ENCODE results near the gene RAB25. TPM values are rescaled to one million over a fixed set of nuclear protein-coding genes. Genes with fewer than 3 reads are reported as not detected.

Gene RAB25
- total and polyA plus RNA-seq, 2 of the 13 experiments (the other 11 are each of a cell fraction or from before 2014, with no cell fraction given): 0.20 to 0.22 TPM

DNA sequence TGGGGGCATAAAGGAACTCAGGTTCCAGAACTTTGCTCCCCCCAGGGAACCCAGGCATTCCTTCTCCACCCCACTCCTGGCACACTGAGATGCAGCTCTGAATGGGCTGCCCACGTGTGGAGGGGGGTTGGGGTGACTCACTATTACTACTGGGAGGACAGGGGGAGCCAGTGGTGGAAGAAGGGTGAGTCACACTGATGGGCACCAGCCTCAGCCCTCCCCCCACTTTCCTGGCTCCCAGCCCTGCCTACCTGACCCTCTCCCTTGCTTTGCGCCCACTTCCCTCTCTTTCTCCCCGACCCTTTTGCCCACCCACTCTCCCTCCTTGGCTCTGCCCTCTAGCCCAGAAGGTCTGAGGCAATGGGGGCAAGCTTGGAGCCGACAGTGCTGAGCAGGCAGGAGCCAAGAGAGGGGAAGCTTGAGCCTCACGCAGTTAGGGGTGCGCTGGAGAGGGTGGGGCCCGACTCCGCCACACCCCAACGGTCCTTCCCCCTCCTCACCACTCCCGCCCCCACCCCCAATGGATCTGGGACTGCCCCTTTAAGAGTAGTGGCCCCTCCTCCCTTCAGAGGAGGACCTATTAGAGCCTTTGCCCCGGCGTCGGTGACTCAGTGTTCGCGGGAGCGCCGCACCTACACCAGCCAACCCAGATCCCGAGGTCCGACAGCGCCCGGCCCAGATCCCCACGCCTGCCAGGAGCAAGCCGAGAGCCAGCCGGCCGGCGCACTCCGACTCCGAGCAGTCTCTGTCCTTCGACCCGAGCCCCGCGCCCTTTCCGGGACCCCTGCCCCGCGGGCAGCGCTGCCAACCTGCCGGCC is 53.4 kb downstream of the RAB25 start, which contains the start of gene LMNA:
LMNA (plus strand) TSS at position 611 of the 818 bp plus-strand sequence. CDS start 208 bp downstream, outside the sequence.
- 5% methylated on average over 5 of the region's 37 CpGs for WGBS (ENCODE audit: low lambda C conversion rate)
- no TSS peak for BruUV-seq (replicated peaks)
- H3K9me3 ChIP-seq (ENCODE audit: low read length): no peaks in the 10 kb centered on the region
- CTCF ChIA-PET (ENCODE audit: low intra/inter-chr PET ratio, low total read pairs): no interaction called here
- H3K36me3 ChIP-seq (replicated peaks in 1 of 2; ENCODE audit: control insufficient read depth in 1 of 2, insufficient read depth in 2 of 2, low read length in 2 of 2): no peaks in the 10 kb centered on the region
- peak within 1 kb of the TSS; percentile 80 for H3K4me2 ChIP-seq (ENCODE audit: low read depth, low read length)
- peaks cover 68% of the 10 kb centered on the region for H3K4me1 ChIP-seq (ENCODE audit: insufficient read depth, low read length)
- FAIRE-seq (no peak), ATAC-seq (peak; percentile 81), DNase-seq (ENCODE audit: low spot score) (peak; percentile 75)
- H2AFZ ChIP-seq (ENCODE audit: low read length): no peak within 1 kb of the TSS
- in situ Hi-C loops (cut with HindIII; ENCODE audit: extremely low pct_ligation_motif_present, low pct_unique_long_range_greater_than_20kb) (no loop called here), intact Hi-C loops (cut with micrococcal nuclease; ENCODE audit: unreplicated experiment) (loop anchor here (2.0 kb wide), 1 partner anchor 16 kb away; no protein-coding TSS in a partner anchor)
- peak within 1 kb of the TSS; percentile 81 for H3K27ac ChIP-seq (ENCODE audit: extremely low read length, insufficient read depth, low read length)
- H3K9ac ChIP-seq (ENCODE audit: insufficient read depth, low read depth, low read length): peak within 1 kb of the TSS; percentile 94
- peak within 1 kb of the TSS; percentile 78 to 92 (median 83) for H3K4me3 ChIP-seq (replicated peaks in 1 of 3; ENCODE audit: insufficient read depth in 1 of 3, low read depth in 2 of 3, low read length in 3 of 3)
- H3K79me2 ChIP-seq (ENCODE audit: insufficient read depth, low read length): peaks cover 43% of the 10 kb centered on the region
- peaks cover 6% of the 10 kb centered on the region; the same call in 1 of the 2 replicates for H4K20me1 ChIP-seq (ENCODE audit: insufficient read depth, low read length)
- POLR2A ChIA-PET: interaction anchor here (0.9 to 6.1 kb wide), 8 partner anchors 9 to 343 kb away, joined by 3 to 90 read pairs (median 8); no protein-coding TSS in a partner anchor
- no peaks in the 10 kb centered on the region; a peak in 1 of 5 replicates for H3K27me3 ChIP-seq (ENCODE audit: control insufficient read depth in 1 of 2, insufficient read depth in 2 of 2, low read length in 2 of 2)
- no peak for TF ChIP-seq ZNF263 (CRISPR knock-in tag; IDR thresholded peaks at IDR 0.05)
- TF ChIP-seq BRD4 (CRISPR knock-in tag; IDR thresholded peaks at IDR 0.05): no peak
- TF ChIP-seq POLR2A (IDR thresholded peaks at IDR 0.05; ENCODE audit: insufficient read depth in 1 of 2, low read depth in 2 of 2, low read length in 2 of 2): peak in 1 of 2 experiments; percentile 90; a peak in 2 of 4 replicates
- TF ChIP-seq, protein P1, sequence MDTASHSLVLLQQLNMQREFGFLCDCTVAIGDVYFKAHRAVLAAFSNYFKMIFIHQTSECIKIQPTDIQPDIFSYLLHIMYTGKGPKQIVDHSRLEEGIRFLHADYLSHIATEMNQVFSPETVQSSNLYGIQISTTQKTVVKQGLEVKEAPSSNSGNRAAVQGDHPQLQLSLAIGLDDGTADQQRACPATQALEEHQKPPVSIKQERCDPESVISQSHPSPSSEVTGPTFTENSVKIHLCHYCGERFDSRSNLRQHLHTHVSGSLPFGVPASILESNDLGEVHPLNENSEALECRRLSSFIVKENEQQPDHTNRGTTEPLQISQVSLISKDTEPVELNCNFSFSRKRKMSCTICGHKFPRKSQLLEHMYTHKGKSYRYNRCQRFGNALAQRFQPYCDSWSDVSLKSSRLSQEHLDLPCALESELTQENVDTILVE (CRISPR knock-in tag; IDR thresholded peaks at IDR 0.05): no peak
- no peak for TF ChIP-seq NKX3-1 (CRISPR knock-in tag; IDR thresholded peaks at IDR 0.05)
- no peak for TF ChIP-seq ZFAT (CRISPR knock-in tag; conservative IDR thresholded peaks at IDR 0.05)
- no peak for TF ChIP-seq ZNF570 (CRISPR knock-in tag; IDR thresholded peaks at IDR 0.05; ENCODE audit: borderline replicate concordance)
- TF ChIP-seq ZNF781 (CRISPR knock-in tag; IDR thresholded peaks at IDR 0.05; ENCODE audit: borderline replicate concordance, not compliant biosample characterization): no peak
- TF ChIP-seq, protein P2, sequence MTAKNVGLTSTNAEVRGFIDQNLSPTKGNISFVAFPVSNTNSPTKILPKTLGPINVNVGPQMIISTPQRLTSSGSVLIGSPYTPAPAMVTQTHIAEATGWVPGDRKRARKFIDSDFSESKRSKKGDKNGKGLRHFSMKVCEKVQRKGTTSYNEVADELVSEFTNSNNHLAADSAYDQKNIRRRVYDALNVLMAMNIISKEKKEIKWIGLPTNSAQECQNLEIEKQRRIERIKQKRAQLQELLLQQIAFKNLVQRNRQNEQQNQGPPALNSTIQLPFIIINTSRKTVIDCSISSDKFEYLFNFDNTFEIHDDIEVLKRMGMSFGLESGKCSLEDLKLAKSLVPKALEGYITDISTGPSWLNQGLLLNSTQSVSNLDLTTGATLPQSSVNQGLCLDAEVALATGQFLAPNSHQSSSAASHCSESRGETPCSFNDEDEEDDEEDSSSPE (CRISPR knock-in tag; IDR thresholded peaks at IDR 0.05): peak; percentile 51; the same call in 1 of the 2 replicates
- no peak for TF ChIP-seq SETDB1 (CRISPR knock-in tag; IDR thresholded peaks at IDR 0.05; ENCODE audit: borderline replicate concordance)
- no peak for TF ChIP-seq HDAC2 (CRISPR knock-in tag; IDR thresholded peaks at IDR 0.05)
- TF ChIP-seq GATAD1 (CRISPR knock-in tag; IDR thresholded peaks at IDR 0.05): peak; percentile 24; the same call in 1 of the 2 replicates
- no peak for TF ChIP-seq ZNF567 (CRISPR knock-in tag; IDR thresholded peaks at IDR 0.05; ENCODE audit: borderline replicate concordance)
- TF ChIP-seq TBX2 (CRISPR knock-in tag; IDR thresholded peaks at IDR 0.05; ENCODE audit: borderline replicate concordance): peak; percentile 49
- TF ChIP-seq, protein P3, sequence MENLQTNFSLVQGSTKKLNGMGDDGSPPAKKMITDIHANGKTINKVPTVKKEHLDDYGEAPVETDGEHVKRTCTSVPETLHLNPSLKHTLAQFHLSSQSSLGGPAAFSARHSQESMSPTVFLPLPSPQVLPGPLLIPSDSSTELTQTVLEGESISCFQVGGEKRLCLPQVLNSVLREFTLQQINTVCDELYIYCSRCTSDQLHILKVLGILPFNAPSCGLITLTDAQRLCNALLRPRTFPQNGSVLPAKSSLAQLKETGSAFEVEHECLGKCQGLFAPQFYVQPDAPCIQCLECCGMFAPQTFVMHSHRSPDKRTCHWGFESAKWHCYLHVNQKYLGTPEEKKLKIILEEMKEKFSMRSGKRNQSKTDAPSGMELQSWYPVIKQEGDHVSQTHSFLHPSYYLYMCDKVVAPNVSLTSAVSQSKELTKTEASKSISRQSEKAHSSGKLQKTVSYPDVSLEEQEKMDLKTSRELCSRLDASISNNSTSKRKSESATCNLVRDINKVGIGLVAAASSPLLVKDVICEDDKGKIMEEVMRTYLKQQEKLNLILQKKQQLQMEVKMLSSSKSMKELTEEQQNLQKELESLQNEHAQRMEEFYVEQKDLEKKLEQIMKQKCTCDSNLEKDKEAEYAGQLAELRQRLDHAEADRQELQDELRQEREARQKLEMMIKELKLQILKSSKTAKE (CRISPR knock-in tag; IDR thresholded peaks at IDR 0.05; ENCODE audit: borderline replicate concordance): no peak
- no peak for TF ChIP-seq ZBTB3 (CRISPR knock-in tag; IDR thresholded peaks at IDR 0.05; ENCODE audit: borderline replicate concordance, low read depth)
